Occipital lobe (tissue), 2 donors: Measurements from ENCODE around the gene STK4. TPM values are rescaled to one million over a fixed set of nuclear protein-coding genes. Genes with fewer than 3 reads are reported as not detected.

ENCODE experiments used
- DNase-seq: peaks from one replicate; lab custom pipeline; 2025; lab: John Stamatoyannopoulos, UW
- total RNA-seq: library from RNA; depleted of rRNA; stranded (reverse); fragments of >200 nt; gene quantifications from one replicate; pipeline ENCODE4 v1.2.3, GENCODE V29; 2014

The STK4 gene
- total RNA-seq, 1 donor from 2014 or later = 56.6 TPM

- DNase-seq = no peak
Measured at GRCh38 chr20:45028424-45029136, 62.3 kb downstream of the STK4 start.

GRCh38 chr20:45029884-45030283 is 63.6 kb downstream of the STK4 start:
- no peak for DNase-seq

GRCh38 chr20:45032276-45032675 is 66.0 kb downstream of the STK4 start:
- no peak for DNase-seq

- no peak for DNase-seq
Measured at GRCh38 chr20:45032781-45033180, 66.5 kb downstream of the STK4 start.

- DNase-seq = no peak
Measured at GRCh38 chr20:45034436-45034835, 68.1 kb downstream of the STK4 start.

- DNase-seq = no peak
Measured at GRCh38 chr20:45036044-45036755, 69.9 kb downstream of the STK4 start.

- no peak for DNase-seq
Measured at GRCh38 chr20:45037050-45037449, 70.7 kb downstream of the STK4 start.

- no peak for DNase-seq
Measured at GRCh38 chr20:45037635-45038034, 71.3 kb downstream of the STK4 start.

GRCh38 chr20:45038745-45039474 is 72.6 kb downstream of the STK4 start:
- no peak for DNase-seq

GRCh38 chr20:45039475-45039820 is 73.1 kb downstream of the STK4 start:
- no peak for DNase-seq

GRCh38 chr20:45041464-45042337 is 75.4 kb downstream of the STK4 start:
- DNase-seq = no peak

- DNase-seq = no peak
Measured at GRCh38 chr20:45042978-45043377, 76.7 kb downstream of the STK4 start.

- DNase-seq = no peak
Measured at GRCh38 chr20:45044084-45044573, 77.8 kb downstream of the STK4 start.

- no peak for DNase-seq
Measured at GRCh38 chr20:45044601-45045000, 78.3 kb downstream of the STK4 start.

- DNase-seq = no peak
Measured at GRCh38 chr20:45047581-45048119, 81.3 kb downstream of the STK4 start.

- no peak for DNase-seq
Measured at GRCh38 chr20:45049438-45049837, 83.1 kb downstream of the STK4 start.

- DNase-seq = peak; percentile 46
Measured at GRCh38 chr20:45049904-45050471, 83.7 kb downstream of the STK4 start.

GRCh38 chr20:45051204-45052060 is 85.1 kb downstream of the STK4 start:
- no peak for DNase-seq

- DNase-seq = no peak
Measured at GRCh38 chr20:45052698-45053429, 86.6 kb downstream of the STK4 start.
